Activated effector memory CD4-positive, alpha-beta T cell treated with anti-CD3 and anti-CD28 coated beads, Interleukin-2, amount 50 U/mL, for 16 hours (primary cell): ENCODE results near the gene RAP1GAP2.
"Not testable (repeated sequence)": the region's sequence is repeated elsewhere in the genome, so short reads cannot be mapped to it uniquely, and the experiment has no call there.

Source experiments
- DNase-seq: peaks from one replicate; pipeline ENCODE4 v3.0.0-alpha.2; 2020

Gene RAP1GAP2

GRCh38 chr17:2978116-2978515 is 181.9 kb downstream of the RAP1GAP2 start:
- no peak for DNase-seq

GRCh38 chr17:2978991-2979390 is 182.8 kb downstream of the RAP1GAP2 start:
- DNase-seq = no peak

GRCh38 chr17:2980211-2980903 is 184.1 kb downstream of the RAP1GAP2 start:
- no peak for DNase-seq

- no peak for DNase-seq
Measured at GRCh38 chr17:2980904-2981246, 184.6 kb downstream of the RAP1GAP2 start.

- DNase-seq = no peak
Measured at GRCh38 chr17:2981325-2981724, 185.1 kb downstream of the RAP1GAP2 start.

GRCh38 chr17:2982854-2983253 is 186.6 kb downstream of the RAP1GAP2 start:
- no peak for DNase-seq

GRCh38 chr17:2983255-2983654 is 187.0 kb downstream of the RAP1GAP2 start:
- DNase-seq = no peak

GRCh38 chr17:2985318-2985717 is 189.1 kb downstream of the RAP1GAP2 start:
- no peak for DNase-seq

GRCh38 chr17:2986925-2987324 is 190.7 kb downstream of the RAP1GAP2 start:
- no peak for DNase-seq

GRCh38 chr17:2989396-2989795 is 193.2 kb downstream of the RAP1GAP2 start:
- DNase-seq = peak; percentile 24

GRCh38 chr17:2989855-2990254 is 193.6 kb downstream of the RAP1GAP2 start:
- DNase-seq = no peak

GRCh38 chr17:2990396-2990795 is 194.2 kb downstream of the RAP1GAP2 start:
- DNase-seq = no peak

GRCh38 chr17:2991396-2992180 is 195.3 kb downstream of the RAP1GAP2 start:
- peak; percentile 33 for DNase-seq

GRCh38 chr17:2994441-2994840 is 198.2 kb downstream of the RAP1GAP2 start:
- peak; percentile 22 for DNase-seq

- peak; percentile 37 for DNase-seq
Measured at GRCh38 chr17:2995377-2995776, 199.1 kb downstream of the RAP1GAP2 start.

- DNase-seq = peak; percentile 42
Measured at GRCh38 chr17:2995886-2996809, 199.9 kb downstream of the RAP1GAP2 start.

- peak; percentile 28 for DNase-seq
Measured at GRCh38 chr17:2996810-2997670, 200.8 kb downstream of the RAP1GAP2 start.

- not testable (repeated sequence) for DNase-seq
Measured at GRCh38 chr17:2998469-2998901, 202.2 kb downstream of the RAP1GAP2 start.

GRCh38 chr17:3002538-3003295 is 206.5 kb downstream of the RAP1GAP2 start:
- DNase-seq = peak; percentile 58

- DNase-seq = peak; percentile 59
Measured at GRCh38 chr17:3003296-3004149, 207.3 kb downstream of the RAP1GAP2 start.
